ENCODE results near the gene UBR2. TPM values are rescaled to one million over a fixed set of nuclear protein-coding genes. Genes with fewer than 3 reads are reported as not detected.
"Not testable (repeated sequence)": the region's sequence is repeated elsewhere in the genome, so short reads cannot be mapped to it uniquely, and the experiment has no call there.

The UBR2 gene
- total RNA-seq, 1 donor from 2014 or later = 32.3 TPM

GRCh38 chr6:42599558-42599957 lies 35.7 kb downstream of the UBR2 start:
- Mint-ChIP-seq H3K27ac (ENCODE audit: unreplicated experiment) (no peak overlapping the region), H3K9me3 (ENCODE audit: unreplicated experiment) (no peaks in the 10 kb centered on the region), H3K4me3 (ENCODE audit: unreplicated experiment) (no peak overlapping the region), H3K27me3 (ENCODE audit: unreplicated experiment) (no peaks in the 10 kb centered on the region), H3K36me3 (ENCODE audit: unreplicated experiment) (no peaks in the 10 kb centered on the region), H3K4me1 (ENCODE audit: low read depth, unreplicated experiment) (peaks cover 8% of the 10 kb centered on the region)
- no peak for DNase-seq
- no peak for TF ChIP-seq CTCF (IDR thresholded peaks at IDR 0.05; ENCODE audit: partially characterized antibody, unreplicated experiment)

- H3K27me3 Mint-ChIP-seq (ENCODE audit: unreplicated experiment) = no peaks in the 10 kb centered on the region
- H3K36me3 Mint-ChIP-seq (ENCODE audit: unreplicated experiment) = no peaks in the 10 kb centered on the region
- DNase-seq = no peak
- H3K9me3 Mint-ChIP-seq (ENCODE audit: unreplicated experiment) = no peaks in the 10 kb centered on the region
- H3K4me3 Mint-ChIP-seq (ENCODE audit: unreplicated experiment) = no peak overlapping the region
- no peaks in the 10 kb centered on the region for H3K4me1 Mint-ChIP-seq (ENCODE audit: low read depth, unreplicated experiment)
- H3K27ac Mint-ChIP-seq (ENCODE audit: unreplicated experiment) = no peak overlapping the region
- no peak for TF ChIP-seq CTCF (IDR thresholded peaks at IDR 0.05; ENCODE audit: partially characterized antibody, unreplicated experiment)
Measured at GRCh38 chr6:42604150-42604549, 40.3 kb downstream of the UBR2 start.

GRCh38 chr6:42604699-42605098 lies 40.9 kb downstream of the UBR2 start:
- not testable (repeated sequence) for DNase-seq; H3K4me1 Mint-ChIP-seq (ENCODE audit: low read depth, unreplicated experiment); H3K9me3 Mint-ChIP-seq (ENCODE audit: unreplicated experiment); H3K36me3 Mint-ChIP-seq (ENCODE audit: unreplicated experiment); H3K27ac Mint-ChIP-seq (ENCODE audit: unreplicated experiment); H3K4me3 Mint-ChIP-seq (ENCODE audit: unreplicated experiment); H3K27me3 Mint-ChIP-seq (ENCODE audit: unreplicated experiment)

- Mint-ChIP-seq H3K4me1 (ENCODE audit: low read depth, unreplicated experiment) (no peaks in the 10 kb centered on the region), H3K27me3 (ENCODE audit: unreplicated experiment) (no peaks in the 10 kb centered on the region), H3K9me3 (ENCODE audit: unreplicated experiment) (peaks cover 2% of the 10 kb centered on the region), H3K36me3 (ENCODE audit: unreplicated experiment) (no peaks in the 10 kb centered on the region), H3K27ac (ENCODE audit: unreplicated experiment) (no peak overlapping the region), H3K4me3 (ENCODE audit: unreplicated experiment) (no peak overlapping the region)
- TF ChIP-seq CTCF (IDR thresholded peaks at IDR 0.05; ENCODE audit: partially characterized antibody, unreplicated experiment) = no peak
- DNase-seq = no peak
Measured at GRCh38 chr6:42610416-42610815, 46.6 kb downstream of the UBR2 start.

- Mint-ChIP-seq H3K4me1 (ENCODE audit: low read depth, unreplicated experiment) (peaks cover 10% of the 10 kb centered on the region), H3K4me3 (ENCODE audit: unreplicated experiment) (no peak overlapping the region), H3K27ac (ENCODE audit: unreplicated experiment) (no peak overlapping the region), H3K36me3 (ENCODE audit: unreplicated experiment) (no peaks in the 10 kb centered on the region), H3K9me3 (ENCODE audit: unreplicated experiment) (no peaks in the 10 kb centered on the region), H3K27me3 (ENCODE audit: unreplicated experiment) (no peaks in the 10 kb centered on the region)
- TF ChIP-seq CTCF (IDR thresholded peaks at IDR 0.05; ENCODE audit: partially characterized antibody, unreplicated experiment) = no peak
- no peak for DNase-seq
Measured at GRCh38 chr6:42615518-42615917, 51.7 kb downstream of the UBR2 start.

- Mint-ChIP-seq H3K27ac (ENCODE audit: unreplicated experiment) (no peak overlapping the region), H3K9me3 (ENCODE audit: unreplicated experiment) (no peaks in the 10 kb centered on the region), H3K4me3 (ENCODE audit: unreplicated experiment) (no peak overlapping the region), H3K36me3 (ENCODE audit: unreplicated experiment) (no peaks in the 10 kb centered on the region), H3K4me1 (ENCODE audit: low read depth, unreplicated experiment) (peaks cover 10% of the 10 kb centered on the region), H3K27me3 (ENCODE audit: unreplicated experiment) (no peaks in the 10 kb centered on the region)
- no peak for DNase-seq
- TF ChIP-seq CTCF (IDR thresholded peaks at IDR 0.05; ENCODE audit: partially characterized antibody, unreplicated experiment) = no peak
Measured at GRCh38 chr6:42616716-42617115, 52.9 kb downstream of the UBR2 start.

Measured in glutamatergic neuron (in vitro differentiated cells).